Epithelial cell of proximal tubule (primary cell): Measurements from ENCODE around the gene CYP11A1. TPM values are rescaled to one million over a fixed set of nuclear protein-coding genes. Genes with fewer than 3 reads are reported as not detected.

ENCODE experiments used
- DNase-seq: peaks from one replicate; pipeline ENCODE4 v3.0.0-alpha.2; 2011; ENCODE audit warnings: low read depth
- H3K4me3 ChIP-seq: 2 replicates; pipeline ENCODE4 v1.5.1; 2011; ENCODE audit warnings: low read depth, mild to moderate bottlenecking, low read length
- CTCF ChIP-seq: conservative IDR thresholded peaks from 2 replicates; pipeline ENCODE4 v1.5.1; 2012; ENCODE audit warnings: low read depth, mild to moderate bottlenecking, low read length
- total RNA-seq: library from RNA; depleted of rRNA; stranded (reverse); fragments of >200 nt; gene quantifications from 2 replicates; pipeline ENCODE4 v1.2.3, GENCODE V29; 2015

CYP11A1 gene
- total RNA-seq, 1 donor from 2014 or later = 2.6 TPM

GRCh38 chr15:74343127-74343796 lies 24.2 kb downstream of the CYP11A1 start:
- no peak overlapping the region for H3K4me3 ChIP-seq
- DNase-seq = no peak
- TF ChIP-seq CTCF = no peak

- no peak overlapping the region for H3K4me3 ChIP-seq
- no peak for TF ChIP-seq CTCF
- no peak for DNase-seq
Observed at GRCh38 chr15:74340150-74340549, 27.3 kb downstream of the CYP11A1 start.

DNA sequence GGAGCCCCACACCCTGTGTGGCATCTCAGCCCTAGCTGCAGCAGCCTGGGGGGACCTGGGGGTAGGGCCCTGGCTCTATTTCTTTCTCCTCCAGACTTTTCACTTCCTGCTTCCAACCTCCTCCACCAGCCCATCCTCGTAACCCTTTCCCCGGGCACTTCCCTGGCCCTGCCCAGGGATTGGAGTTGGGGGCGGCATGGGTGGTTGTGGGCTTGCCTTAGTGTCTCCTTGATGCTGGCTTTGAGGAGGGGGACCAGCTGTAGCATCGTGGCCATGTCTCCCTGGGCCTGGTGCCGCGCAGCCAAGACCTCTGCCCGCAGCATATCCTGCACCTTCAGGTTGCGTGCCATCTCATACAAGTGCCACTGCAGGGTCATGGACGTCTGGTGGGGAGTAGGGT lies 28.1 kb downstream of the CYP11A1 start:
- H3K4me3 ChIP-seq = no peak overlapping the region
- DNase-seq = no peak
- TF ChIP-seq CTCF = no peak

DNA sequence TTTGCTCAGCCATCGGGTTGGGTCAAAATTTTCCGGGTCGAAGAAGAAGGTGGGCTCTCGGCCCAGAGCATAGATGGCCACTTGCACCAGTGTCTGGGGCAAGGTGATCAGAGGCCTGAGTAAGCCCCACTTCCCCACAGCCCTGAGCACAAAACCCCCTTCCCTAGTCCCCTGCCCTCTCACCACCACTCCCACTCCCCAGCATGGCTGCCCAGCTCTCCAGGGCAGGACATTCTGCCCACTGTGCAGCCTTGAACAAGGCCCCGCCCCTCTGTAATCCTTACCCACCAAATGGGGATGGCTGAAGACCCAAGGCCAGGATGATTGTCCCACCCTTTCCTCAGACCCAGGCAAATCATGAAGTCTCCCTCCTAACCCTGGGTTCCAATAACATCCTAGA lies 28.8 kb downstream of the CYP11A1 start:
- H3K4me3 ChIP-seq = no peak overlapping the region
- TF ChIP-seq CTCF = no peak
- DNase-seq = no peak

GRCh38 chr15:74337607-74338211 lies 29.7 kb downstream of the CYP11A1 start:
- H3K4me3 ChIP-seq = no peak overlapping the region
- DNase-seq = no peak
- no peak for TF ChIP-seq CTCF

DNA sequence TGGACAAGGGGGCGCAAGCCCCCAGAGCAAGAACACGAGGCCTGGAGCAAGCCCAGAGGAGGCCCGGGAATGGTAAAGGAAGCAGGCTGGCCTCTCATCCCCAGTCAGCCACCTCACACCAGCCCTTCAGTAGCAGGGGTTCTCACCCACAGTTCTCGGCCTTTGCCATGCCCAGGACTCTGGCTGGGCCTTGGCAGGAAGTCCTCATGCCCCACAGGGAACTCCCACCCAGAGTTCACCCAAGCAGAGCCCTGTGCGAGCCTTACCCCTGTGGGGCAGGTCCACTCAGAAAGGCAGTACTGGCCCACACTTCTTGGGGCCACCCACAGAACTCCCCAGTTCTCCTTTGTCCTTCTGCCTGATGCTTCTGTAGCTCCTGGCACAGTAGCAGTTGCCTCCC lies 30.3 kb downstream of the CYP11A1 start:
- no peak for DNase-seq
- H3K4me3 ChIP-seq = no peak overlapping the region
- TF ChIP-seq CTCF = no peak
